OCI-LY1 (cell line): ENCODE measurements around the gene ZKSCAN3.
A peak's percentile ranks its signal among the peaks of the same experiment; 100 is the strongest.

Experiments used
- H2AFZ ChIP-seq: fragments of 200-600 bp; sonication (generic), shearing (Covaris generic); 2 replicates; pipeline ENCODE4 v1.6.0; 2014; ENCODE audit warnings: antibody characterized with exemption, mild to moderate bottlenecking, low read length
- H3F3A ChIP-seq: fragments of 200-600 bp; sonication (generic), shearing (Covaris generic); 2 replicates; pipeline ENCODE4 v1.6.0; 2014; ENCODE audit warnings: mild to moderate bottlenecking, antibody characterized with exemption, low read length, moderate library complexity; ENCODE audit not compliant: insufficient read depth
- H3K27ac ChIP-seq: fragments of 200-600 bp; sonication (generic); 2 replicates; pipeline ENCODE4 v1.5.1; 2014; ENCODE audit warnings: low read length, mixed run types, mild to moderate bottlenecking, low read depth; ENCODE audit not compliant: poor library complexity, severe bottlenecking
- H3K27me3 ChIP-seq: fragments of 200-600 bp; sonication (generic); 2 replicates; pipeline ENCODE4 v1.6.0; 2014; ENCODE audit warnings: antibody characterized with exemption, mild to moderate bottlenecking, low read length, moderate library complexity; ENCODE audit not compliant: insufficient read depth
- H3K36me3 ChIP-seq: fragments of 200-600 bp; sonication (generic); 2 replicates; pipeline ENCODE4 v1.6.1; 2014; ENCODE audit warnings: mild to moderate bottlenecking, antibody characterized with exemption, low read length, moderate library complexity, mixed read lengths; ENCODE audit not compliant: insufficient read depth
- H3K4me1 ChIP-seq: fragments of 200-600 bp; sonication (generic); 2 replicates; pipeline ENCODE4 v1.5.1; 2014; ENCODE audit warnings: mild to moderate bottlenecking, low read length, moderate library complexity; ENCODE audit not compliant: insufficient read depth, severe bottlenecking
- H3K4me2 ChIP-seq: fragments of 200-600 bp; sonication (generic), shearing (Covaris generic); 2 replicates; pipeline ENCODE4 v1.6.1; 2014; ENCODE audit warnings: low read length
- H3K4me3 ChIP-seq: fragments of 200-600 bp; sonication (generic); 2 replicates; pipeline ENCODE4 v1.5.1; 2014; ENCODE audit warnings: low read length, low read depth, mild to moderate bottlenecking, mixed read lengths; ENCODE audit not compliant: poor library complexity, severe bottlenecking
- H3K79me2 ChIP-seq: fragments of 200-600 bp; shearing (Covaris generic); 2 replicates; pipeline ENCODE4 v1.6.1; 2016; ENCODE audit warnings: mixed run types, low read length, mixed read lengths; ENCODE audit not compliant: insufficient read depth
- H3K9ac ChIP-seq: fragments of 200-600 bp; sonication (generic), shearing (Covaris generic); 2 replicates; pipeline ENCODE4 v1.6.1; 2014; ENCODE audit warnings: mild to moderate bottlenecking, low read length, mixed read lengths
- H3K9me2 ChIP-seq: fragments of 200-600 bp; sonication (generic), shearing (Covaris generic); 2 replicates; pipeline ENCODE4 v1.6.1; 2014; ENCODE audit warnings: low read depth, mild to moderate bottlenecking, low read length, mixed read lengths
- H3K9me3 ChIP-seq: fragments of 200-600 bp; shearing (Covaris generic); 2 replicates; pipeline ENCODE4 v1.6.1; 2014; ENCODE audit warnings: low read length, mixed read lengths
- H4K20me1 ChIP-seq: fragments of 200-600 bp; sonication (generic), shearing (Covaris generic); 2 replicates; pipeline ENCODE4 v1.6.0; 2016; ENCODE audit warnings: mild to moderate bottlenecking, low read length; ENCODE audit not compliant: insufficient read depth
- EZH2 ChIP-seq: fragments of 200-600 bp; sonication (generic), shearing (Covaris generic); IDR thresholded peaks from 2 replicates; pipeline ENCODE4 v1.8.0; 2017; ENCODE audit warnings: borderline replicate concordance, mixed run types, mild to moderate bottlenecking, antibody characterized with exemption, low read length, moderate library complexity, mixed read lengths
- TF ChIP-seq, protein P1 (sequence below): fragments of 200-600 bp; sonication (generic), shearing (Covaris generic); IDR thresholded peaks from 2 replicates; pipeline ENCODE4 v1.5.1; 2017; ENCODE audit warnings: mild to moderate bottlenecking, antibody characterized with exemption, low read length, moderate library complexity, mixed read lengths

ZKSCAN3 gene

DNA sequence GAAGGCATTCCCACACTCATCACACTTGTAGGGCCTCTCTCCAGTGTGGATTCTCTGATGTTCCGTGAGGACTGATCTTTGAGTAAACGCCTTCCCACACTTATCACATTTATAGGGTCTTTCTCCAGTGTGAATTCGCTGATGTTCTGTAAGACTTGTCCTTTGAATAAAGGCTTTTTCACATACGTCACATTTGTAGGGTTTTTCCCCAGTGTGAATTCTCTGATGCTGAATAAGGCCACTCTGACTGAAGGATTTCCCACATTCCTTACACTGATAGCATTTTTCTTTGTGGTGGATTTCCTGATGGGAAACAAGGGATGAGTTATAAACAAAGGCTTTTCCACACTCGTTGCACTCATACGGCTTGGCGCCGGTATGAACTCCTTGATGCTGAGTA, 40.9 kb downstream of the ZKSCAN3 start:
- H3K36me3 ChIP-seq, result peaks cover 95% of the 10 kb centered on the region

DNA sequence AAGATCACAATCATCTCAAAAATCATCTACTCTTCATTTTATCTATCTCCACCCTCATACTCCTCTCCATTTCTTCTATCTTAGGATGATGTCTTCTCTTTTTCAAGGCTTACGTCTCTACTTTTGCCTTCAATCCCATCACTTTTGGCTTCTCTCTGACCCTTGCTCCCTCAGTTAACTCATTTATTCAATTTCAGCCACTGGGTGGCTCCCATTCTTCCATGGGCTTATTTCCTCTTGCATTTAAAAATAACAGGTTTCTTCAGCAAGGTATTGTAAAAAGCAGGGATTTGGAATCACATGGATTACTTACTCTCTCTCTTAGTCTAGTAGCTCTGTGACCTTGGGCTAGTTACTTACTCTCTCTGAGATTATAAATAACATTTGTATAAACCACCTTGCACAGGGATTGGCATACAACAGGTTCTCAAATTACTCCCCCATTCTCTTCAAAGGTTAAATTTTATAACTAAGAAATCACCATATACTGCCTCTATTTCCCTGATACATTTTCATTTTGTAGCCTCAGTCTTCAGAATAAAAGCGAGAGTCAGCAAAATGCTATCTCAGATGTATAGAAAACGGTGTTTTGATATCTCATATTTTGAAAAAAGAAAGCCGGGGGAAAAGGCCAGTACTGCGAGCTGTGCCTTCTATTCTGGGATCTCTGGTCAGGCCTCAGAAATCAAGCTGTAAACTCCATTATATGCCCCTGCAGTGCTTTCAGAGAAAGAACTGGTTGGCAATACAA, 44.3 kb downstream of the ZKSCAN3 start:
- no peak overlapping the region for H3K27ac ChIP-seq
- no peak overlapping the region for H3K4me2 ChIP-seq
- H3K4me1 ChIP-seq, result peaks cover 37% of the 10 kb centered on the region
- no peak overlapping the region for H3K4me3 ChIP-seq
- H3K79me2 ChIP-seq, result peaks cover 9% of the 10 kb centered on the region
- H3K9me2 ChIP-seq, result no peaks in the 10 kb centered on the region
- TF ChIP-seq, protein P1, sequence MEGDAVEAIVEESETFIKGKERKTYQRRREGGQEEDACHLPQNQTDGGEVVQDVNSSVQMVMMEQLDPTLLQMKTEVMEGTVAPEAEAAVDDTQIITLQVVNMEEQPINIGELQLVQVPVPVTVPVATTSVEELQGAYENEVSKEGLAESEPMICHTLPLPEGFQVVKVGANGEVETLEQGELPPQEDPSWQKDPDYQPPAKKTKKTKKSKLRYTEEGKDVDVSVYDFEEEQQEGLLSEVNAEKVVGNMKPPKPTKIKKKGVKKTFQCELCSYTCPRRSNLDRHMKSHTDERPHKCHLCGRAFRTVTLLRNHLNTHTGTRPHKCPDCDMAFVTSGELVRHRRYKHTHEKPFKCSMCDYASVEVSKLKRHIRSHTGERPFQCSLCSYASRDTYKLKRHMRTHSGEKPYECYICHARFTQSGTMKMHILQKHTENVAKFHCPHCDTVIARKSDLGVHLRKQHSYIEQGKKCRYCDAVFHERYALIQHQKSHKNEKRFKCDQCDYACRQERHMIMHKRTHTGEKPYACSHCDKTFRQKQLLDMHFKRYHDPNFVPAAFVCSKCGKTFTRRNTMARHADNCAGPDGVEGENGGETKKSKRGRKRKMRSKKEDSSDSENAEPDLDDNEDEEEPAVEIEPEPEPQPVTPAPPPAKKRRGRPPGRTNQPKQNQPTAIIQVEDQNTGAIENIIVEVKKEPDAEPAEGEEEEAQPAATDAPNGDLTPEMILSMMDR, result peak; percentile 30; the same call in 1 of the 2 replicates
- TF ChIP-seq EZH2, result no peak
- H3K27me3 ChIP-seq, result no peaks in the 10 kb centered on the region
- no peak overlapping the region for H3K9ac ChIP-seq
- peaks cover 89% of the 10 kb centered on the region for H3K36me3 ChIP-seq
- no peaks in the 10 kb centered on the region for H3F3A ChIP-seq
- H2AFZ ChIP-seq, result no peak overlapping the region
- no peaks in the 10 kb centered on the region for H4K20me1 ChIP-seq
- peaks cover 20% of the 10 kb centered on the region for H3K9me3 ChIP-seq

More for the DNA sequence above, 40.9 kb downstream of the ZKSCAN3 start:
- H3K27me3 ChIP-seq, result no peaks in the 10 kb centered on the region
- no peak overlapping the region for H3K9ac ChIP-seq
- H3K4me3 ChIP-seq, result no peak overlapping the region
- H2AFZ ChIP-seq, result no peak overlapping the region
- H3K79me2 ChIP-seq, result peaks cover 3% of the 10 kb centered on the region; the same call in 1 of the 2 replicates
- no peaks in the 10 kb centered on the region for H3K9me2 ChIP-seq
- H4K20me1 ChIP-seq, result no peaks in the 10 kb centered on the region
- H3K4me2 ChIP-seq, result no peak overlapping the region
- peaks cover 6% of the 10 kb centered on the region for H3K4me1 ChIP-seq
- H3K9me3 ChIP-seq, result peaks cover 20% of the 10 kb centered on the region
- TF ChIP-seq EZH2, result no peak
- TF ChIP-seq, protein P1, result no peak
- no peaks in the 10 kb centered on the region for H3F3A ChIP-seq
- H3K27ac ChIP-seq, result no peak overlapping the region

DNA sequence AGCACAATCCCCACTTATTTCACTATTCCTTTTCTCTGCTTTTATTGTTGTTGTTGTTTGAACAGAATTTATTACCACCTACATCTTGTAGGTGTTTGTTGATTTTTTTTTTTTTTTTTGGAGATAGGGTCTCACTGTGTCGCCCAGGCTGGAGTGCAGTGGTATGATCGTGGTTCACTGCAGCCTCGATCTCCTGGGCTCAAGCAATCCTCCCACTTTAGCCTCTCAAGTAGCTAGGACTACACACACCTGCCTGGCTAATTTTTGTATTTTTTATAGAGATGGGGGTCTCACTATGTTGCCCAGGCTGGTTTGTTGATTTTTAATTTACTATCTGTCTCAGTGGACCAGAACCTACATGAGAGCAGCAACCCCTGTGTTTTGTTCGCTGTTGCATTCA, 46.2 kb downstream of the ZKSCAN3 start:
- H3F3A ChIP-seq, result no peaks in the 10 kb centered on the region
- no peak overlapping the region for H3K9ac ChIP-seq
- H3K27me3 ChIP-seq, result no peaks in the 10 kb centered on the region
- H3K4me3 ChIP-seq, result peak overlapping the region; percentile 93
- H3K27ac ChIP-seq, result peak overlapping the region; percentile 15
- H2AFZ ChIP-seq, result no peak overlapping the region
- H3K36me3 ChIP-seq, result peaks cover 74% of the 10 kb centered on the region
- no peaks in the 10 kb centered on the region for H4K20me1 ChIP-seq
- TF ChIP-seq, protein P1, result no peak
- no peak for TF ChIP-seq EZH2
- peaks cover 49% of the 10 kb centered on the region for H3K4me1 ChIP-seq
- peak overlapping the region; percentile 83 for H3K4me2 ChIP-seq
- peaks cover 11% of the 10 kb centered on the region for H3K9me3 ChIP-seq
- H3K79me2 ChIP-seq, result peaks cover 9% of the 10 kb centered on the region
- no peaks in the 10 kb centered on the region for H3K9me2 ChIP-seq
